Stomach (tissue), 9 donors: Measurements from ENCODE around the gene ARHGAP10. TPM values are rescaled to one million over a fixed set of nuclear protein-coding genes. Genes with fewer than 3 reads are reported as not detected.
A peak's percentile ranks its signal among the peaks of the same experiment; 100 is the strongest.

Source experiments
- DNase-seq, 2 donors: peaks; one replicate each; pipeline versions ENCODE4 v3.0.0 to v3.0.0-alpha.2; 2013 to 2019
- H3K27ac ChIP-seq, 5 donors: fragments of 200-600 bp in 4 of 5; sonication (generic) in 4 of 5; one replicate each; pipeline ENCODE4 v1.5.1; 2013 to 2019; ENCODE audit warnings: mild to moderate bottlenecking in 1 of 5, moderate library complexity in 1 of 5
- H3K27me3 ChIP-seq, 3 donors: fragments of 200-600 bp; sonication (generic); one replicate each; pipeline ENCODE4 v1.5.1; 2017 to 2019; ENCODE audit warnings: mixed run types in 1 of 3
- H3K36me3 ChIP-seq, 4 donors: fragments of 200-600 bp; sonication (generic); 1 replicate in 3 of 4; 2 replicates in 1 of 4; pipeline ENCODE4 v1.5.1; 2016 to 2019
- H3K4me1 ChIP-seq, 4 donors: fragments of 200-600 bp; sonication (generic); one replicate each; pipeline ENCODE4 v1.5.1; 2016 to 2019
- H3K4me3 ChIP-seq, 4 donors: fragments of 200-600 bp; sonication (generic) in 3 of 4; one replicate each; pipeline ENCODE4 v1.5.1; 2016 to 2019; ENCODE audit warnings: mild to moderate bottlenecking in 1 of 4
- H3K9me3 ChIP-seq, 4 donors: fragments of 200-600 bp; sonication (generic); one replicate each; pipeline ENCODE4 v1.5.1; 2016 to 2019
- CTCF ChIP-seq, 7 experiments: fragments of 450-650 bp in 4 of 7; fragments of 200-600 bp in 3 of 7; sonication (generic) in 3 of 7; IDR thresholded peaks; one replicate each; pipeline ENCODE4 v1.5.1; 2016 to 2019; ENCODE audit warnings: antibody characterized with exemption in 7 of 7, control low read depth in 2 of 7, mild to moderate bottlenecking in 1 of 7
- EP300 ChIP-seq: sonication (generic); formaldehyde crosslinking; IDR thresholded peaks from one replicate; pipeline ENCODE4 v1.6.1; 2017; ENCODE audit warnings: antibody characterized with exemption
- POLR2A ChIP-seq, 4 donors: fragments of 450-650 bp; IDR thresholded peaks; one replicate each; pipeline ENCODE4 v1.6.1; 2016; ENCODE audit warnings: antibody characterized with exemption in 4 of 4, control low read depth in 2 of 4, mild to moderate bottlenecking in 1 of 4, moderate library complexity in 1 of 4
- POLR2AphosphoS5 ChIP-seq, 3 donors: sonication (generic); formaldehyde crosslinking; IDR thresholded peaks; one replicate each; pipeline ENCODE4 v1.6.1; 2016; ENCODE audit warnings: antibody characterized with exemption in 3 of 3
- WGBS, 5 donors: extraction: QIAGEN DNeasy Blood & Tissue Kit in 3 of 5; methylation state at CpG; one replicate each; pipeline versions ENCODE4 v1.1.5 to v1.1.7; 2013 to 2018; 5-methylcytosine and 5-hydroxymethylcytosine counted together
- intact Hi-C: fragments of 100-400 bp; cut with DNase I; formaldehyde crosslinking; loops from one replicate; pipeline ENCODE4 v1.15.1; 2023; ENCODE audit warnings: low total_unique reads
- polyA plus RNA-seq, 3 donors: library from polyadenylated mRNA; stranded (reverse); fragments of 200-250 nt; gene quantifications; one replicate each; pipeline ENCODE4 v1.2.3, GENCODE V29; 2013
- total RNA-seq, 5 donors: library from RNA; depleted of rRNA; stranded (reverse); fragments of >200 nt; gene quantifications; one replicate each; pipeline versions ENCODE4 v1.1.0 to v1.2.3, GENCODE V29; 2014 to 2016
- donor health status: healthy with polysubstance abuse.
- donor health status: Bipolar disorder and iron deficiency.
- donor health status: healthy.

Gene ARHGAP10
- total and polyA plus RNA-seq, 8 donors: 18.1 to 117 (median 43.9) TPM

GRCh38 chr4:148051403-148051802 lies 319.5 kb downstream of the ARHGAP10 start:
- intact Hi-C loops: no loop called here
- Histone ChIP-seq H3K36me3 (peaks cover 3 to 28% (median 26%) of the 10 kb centered on the region in 4 donors), H3K4me3 (no peak overlapping the region), H3K9me3 (no peaks in the 10 kb centered on the region), H3K27me3 (no peaks in the 10 kb centered on the region), H3K4me1 (peaks cover 0 to 53% (median 24%) of the 10 kb centered on the region in 4 donors), H3K27ac (no peak overlapping the region)
- TF ChIP-seq POLR2AphosphoS5 (IDR thresholded peaks at IDR 0.05): no peak
- TF ChIP-seq CTCF (IDR thresholded peaks at IDR 0.05): no peak
- no peak for DNase-seq
- WGBS, 5 donors: 74 to 86% (median 82%) methylated on average over 4 of the region's 4 CpGs

GRCh38 chr4:148052448-148052847 lies 320.6 kb downstream of the ARHGAP10 start:
- no peaks in the 10 kb centered on the region for H3K9me3 ChIP-seq
- H3K4me1 ChIP-seq: peaks cover 0 to 60% (median 27%) of the 10 kb centered on the region in 4 donors
- H3K27ac ChIP-seq: no peak overlapping the region
- intact Hi-C loops: no loop called here
- no peaks in the 10 kb centered on the region for H3K27me3 ChIP-seq
- TF ChIP-seq CTCF (IDR thresholded peaks at IDR 0.05) (no peak), EP300 (no peak), POLR2AphosphoS5 (IDR thresholded peaks at IDR 0.05) (no peak), POLR2A (IDR thresholded peaks at IDR 0.05) (no peak)
- H3K36me3 ChIP-seq: peaks cover 0 to 19% (median 17%) of the 10 kb centered on the region in 4 donors
- peak in 1 of 2 donors; percentile 53 for DNase-seq
- H3K4me3 ChIP-seq: no peak overlapping the region

- H3K27me3 ChIP-seq: no peaks in the 10 kb centered on the region
- no peaks in the 10 kb centered on the region for H3K9me3 ChIP-seq
- H3K36me3 ChIP-seq: peaks cover 0 to 9% (median 9%) of the 10 kb centered on the region in 4 donors
- DNase-seq: no peak
- no peak overlapping the region for H3K4me3 ChIP-seq
- WGBS, 5 donors: 90 to 94% (median 92%) methylated on average over 11 of the region's 11 CpGs
- TF ChIP-seq EP300 (no peak), POLR2AphosphoS5 (IDR thresholded peaks at IDR 0.05) (no peak), POLR2A (IDR thresholded peaks at IDR 0.05) (no peak), CTCF (IDR thresholded peaks at IDR 0.05) (no peak)
- intact Hi-C loops: no loop called here
- H3K4me1 ChIP-seq: peaks cover 0 to 67% (median 32%) of the 10 kb centered on the region in 4 donors
- H3K27ac ChIP-seq: no peak overlapping the region
Observed at GRCh38 chr4:148053298-148054003, 321.6 kb downstream of the ARHGAP10 start.

GRCh38 chr4:148054275-148054674 lies 322.4 kb downstream of the ARHGAP10 start:
- Histone ChIP-seq H3K27me3 (no peaks in the 10 kb centered on the region), H3K4me3 (no peak overlapping the region), H3K36me3 (peaks cover 0 to 7% (median 1%) of the 10 kb centered on the region in 4 donors), H3K4me1 (peaks cover 0 to 66% (median 35%) of the 10 kb centered on the region in 4 donors), H3K9me3 (no peaks in the 10 kb centered on the region), H3K27ac (peak overlapping the region in 1 of 5 donors; percentile 1)
- TF ChIP-seq CTCF (IDR thresholded peaks at IDR 0.05) (no peak), POLR2A (IDR thresholded peaks at IDR 0.05) (no peak), POLR2AphosphoS5 (IDR thresholded peaks at IDR 0.05) (no peak), EP300 (no peak)
- WGBS, 5 donors: 41 to 63% (median 47%) methylated on average over 3 of the region's 3 CpGs
- DNase-seq: peak in 1 of 2 donors; percentile 52
- intact Hi-C loops: no loop called here
